HS-27A (cell line): ENCODE measurements around the gene PSME1.
"Not testable (repeated sequence)": the region's sequence is repeated elsewhere in the genome, so short reads cannot be mapped to it uniquely, and the experiment has no call there.

ENCODE experiments used
- DNase-seq: peaks from one replicate; pipeline ENCODE4 v3.0.0-alpha.2; 2012; ENCODE audit warnings: low read depth, missing footprints

PSME1 gene

DNA sequence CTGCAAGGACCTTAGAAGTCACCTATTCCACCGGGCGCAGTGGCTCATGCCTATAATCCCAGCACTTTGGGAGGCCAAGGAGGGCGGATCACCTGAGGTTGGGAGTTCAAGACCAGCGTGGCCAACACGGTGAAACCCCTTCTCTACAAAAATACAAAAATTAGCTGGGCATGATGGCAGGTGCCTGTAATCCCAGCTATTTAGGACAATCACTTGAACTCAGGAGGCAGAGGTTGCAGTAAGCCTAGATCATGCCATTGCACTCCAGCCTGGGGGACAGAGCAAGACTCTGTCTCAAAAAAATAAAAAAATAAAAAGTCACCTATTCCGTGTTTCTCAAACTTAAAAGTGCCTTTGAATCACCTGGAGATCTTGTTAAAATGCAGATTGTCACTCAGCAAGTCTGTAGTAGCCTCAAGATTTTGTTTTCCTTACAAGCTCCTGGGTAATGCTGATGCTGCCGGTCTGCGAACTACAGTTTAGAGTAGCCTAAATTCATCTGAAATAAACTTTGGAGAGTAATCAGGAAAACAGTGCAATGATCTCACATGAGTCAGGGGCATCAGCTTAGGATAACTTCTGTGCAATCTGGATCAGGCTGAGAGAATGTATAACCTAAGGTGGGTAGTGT is 30.3 kb upstream of the PSME1 start:
- DNase-seq = not testable (repeated sequence)

DNA sequence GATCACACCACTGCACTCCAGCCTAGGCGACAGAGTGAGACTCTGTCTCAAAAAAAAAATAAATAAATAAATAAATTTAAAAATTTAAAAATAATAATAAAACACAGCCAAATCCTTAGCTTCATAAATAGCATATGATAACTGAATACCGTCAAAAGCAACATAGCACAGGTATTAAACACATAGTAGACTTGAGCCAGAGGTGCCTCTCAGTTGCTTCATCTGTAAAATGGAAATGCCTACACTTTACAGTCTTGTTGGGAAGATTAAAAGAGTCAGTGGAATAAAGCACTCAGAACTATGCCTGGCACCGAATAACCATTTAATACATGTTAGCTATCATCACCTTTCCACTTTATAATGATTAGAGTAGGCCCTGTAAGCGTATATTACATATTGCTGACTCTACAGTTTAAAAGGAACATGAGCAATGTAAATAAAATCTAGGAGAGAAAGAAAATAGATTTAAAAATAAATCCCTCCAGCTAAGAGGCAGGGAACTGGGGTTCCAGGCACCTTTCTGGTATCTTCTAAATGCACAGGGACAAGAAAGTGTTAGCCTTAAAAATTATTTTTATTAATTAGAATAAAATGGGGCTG is 29.2 kb upstream of the PSME1 start:
- DNase-seq = no peak

DNA sequence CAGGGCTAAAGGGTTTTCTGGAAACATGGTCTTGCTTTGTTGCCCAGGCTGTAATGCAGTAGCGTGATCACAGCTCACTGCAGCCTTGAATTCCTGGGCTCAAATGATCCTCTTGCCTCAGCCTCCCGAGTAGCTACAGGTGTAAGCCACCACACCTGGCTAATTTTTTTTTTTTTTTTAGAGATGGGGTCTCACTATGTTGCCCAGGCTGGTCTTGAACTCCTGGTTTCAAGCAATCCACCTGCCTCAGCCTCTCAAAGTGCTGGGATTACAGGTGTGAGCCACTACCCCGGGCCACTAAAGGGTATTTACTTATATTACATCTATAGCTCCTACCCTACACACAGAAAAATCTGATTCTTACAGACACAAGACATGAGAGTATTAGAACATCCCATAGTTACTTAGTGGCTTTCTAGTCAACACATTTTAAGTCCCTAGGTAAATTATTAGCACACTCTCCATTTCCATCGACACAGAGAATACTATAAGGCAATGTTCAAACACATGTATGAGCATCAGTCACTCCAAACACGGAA is 27.6 kb upstream of the PSME1 start:
- no peak for DNase-seq

DNA sequence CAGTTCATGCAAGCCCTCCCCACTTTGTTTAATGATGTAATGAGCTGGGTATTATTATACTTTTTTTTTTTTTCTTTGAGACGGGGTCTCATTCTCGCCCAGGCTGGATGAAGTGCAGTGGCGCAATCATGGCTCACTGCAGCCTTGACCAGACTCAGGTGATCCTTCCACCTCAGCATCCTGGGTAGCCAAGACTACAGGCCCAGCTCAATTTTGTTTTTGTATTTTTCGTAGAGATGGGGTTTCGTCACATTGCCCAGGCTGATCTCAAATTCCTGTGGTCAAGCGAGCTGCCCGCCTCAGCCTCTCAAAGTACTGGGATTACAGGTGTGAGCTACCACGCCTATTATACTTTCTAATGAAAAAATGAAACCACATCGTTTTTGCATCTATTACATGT is 25.9 kb upstream of the PSME1 start:
- DNase-seq = no peak

DNA sequence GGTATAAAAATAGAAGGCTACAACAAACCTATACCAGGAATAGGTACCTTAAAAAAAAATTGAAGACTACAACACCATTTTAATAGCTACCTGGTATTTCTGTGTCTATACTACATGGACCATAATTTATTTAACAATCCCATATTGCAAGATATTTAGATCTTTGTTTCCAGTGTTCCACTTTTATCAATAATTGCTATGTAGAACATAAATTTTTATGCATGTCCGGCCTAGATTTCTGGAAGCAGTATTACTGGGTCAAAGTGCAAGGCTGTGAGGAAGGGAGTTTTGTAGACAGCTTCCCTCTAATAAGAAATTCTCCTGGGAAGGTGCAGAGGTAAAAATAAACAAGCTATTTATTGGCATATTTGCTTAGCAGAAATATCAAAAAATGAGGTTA is 25.5 kb upstream of the PSME1 start:
- DNase-seq = no peak

DNA sequence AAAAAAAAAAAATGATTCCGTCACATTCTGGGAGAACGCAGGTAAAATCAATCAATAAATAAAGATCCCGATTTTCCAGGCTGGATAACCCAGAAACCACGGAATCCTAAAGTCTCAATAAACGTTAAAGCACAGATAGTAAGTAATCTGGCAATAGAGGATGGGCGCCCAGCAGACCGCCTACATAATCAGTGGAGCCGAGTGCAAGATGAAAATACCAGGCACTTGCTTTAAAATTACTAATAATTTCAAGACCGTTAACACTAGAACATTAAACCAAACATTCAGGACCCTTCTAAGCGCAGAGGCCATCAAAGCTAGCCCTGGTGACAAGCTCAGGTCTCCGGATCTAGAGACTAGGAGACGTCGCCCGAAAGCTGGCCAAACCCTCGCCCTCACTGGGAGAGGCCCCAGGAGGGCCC is 22.6 kb upstream of the PSME1 start:
- DNase-seq = no peak

DNA sequence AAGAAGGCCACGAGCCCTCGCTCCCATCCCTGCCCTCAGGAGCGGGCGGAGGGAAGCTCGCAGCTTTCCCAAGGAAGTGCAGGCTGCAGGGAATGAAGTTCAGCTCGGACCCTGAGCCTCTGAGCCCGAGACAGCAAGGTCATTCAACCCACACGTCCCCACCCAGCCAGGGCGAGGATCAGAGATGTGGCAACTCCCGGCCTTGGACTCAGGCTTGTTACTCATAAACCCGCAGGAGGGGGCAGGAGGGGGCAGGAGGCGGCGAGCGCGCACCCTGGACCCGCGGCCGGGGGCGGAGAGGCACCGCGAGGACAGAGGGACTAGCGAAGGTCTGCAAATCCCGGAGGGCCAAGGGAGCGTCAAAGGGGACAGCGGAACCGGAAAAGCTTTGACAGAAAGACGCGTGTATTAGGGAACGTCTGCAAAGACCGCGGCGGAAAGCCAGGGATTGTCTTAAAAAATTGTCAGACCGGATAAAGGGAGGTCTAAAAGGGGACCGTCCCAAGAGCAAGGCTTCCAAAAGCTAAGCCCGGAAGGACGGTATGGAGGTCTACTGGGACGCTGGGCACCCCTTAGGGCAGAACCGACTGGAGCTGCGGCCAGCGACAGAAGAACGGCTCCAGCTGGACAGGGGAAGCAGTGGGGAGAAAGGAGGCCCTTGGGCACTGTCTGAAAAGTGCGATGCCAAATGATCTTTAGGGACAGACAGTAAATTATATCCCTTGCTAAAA is 22.0 kb upstream of the PSME1 start:
- DNase-seq = peak; percentile 92

DNA sequence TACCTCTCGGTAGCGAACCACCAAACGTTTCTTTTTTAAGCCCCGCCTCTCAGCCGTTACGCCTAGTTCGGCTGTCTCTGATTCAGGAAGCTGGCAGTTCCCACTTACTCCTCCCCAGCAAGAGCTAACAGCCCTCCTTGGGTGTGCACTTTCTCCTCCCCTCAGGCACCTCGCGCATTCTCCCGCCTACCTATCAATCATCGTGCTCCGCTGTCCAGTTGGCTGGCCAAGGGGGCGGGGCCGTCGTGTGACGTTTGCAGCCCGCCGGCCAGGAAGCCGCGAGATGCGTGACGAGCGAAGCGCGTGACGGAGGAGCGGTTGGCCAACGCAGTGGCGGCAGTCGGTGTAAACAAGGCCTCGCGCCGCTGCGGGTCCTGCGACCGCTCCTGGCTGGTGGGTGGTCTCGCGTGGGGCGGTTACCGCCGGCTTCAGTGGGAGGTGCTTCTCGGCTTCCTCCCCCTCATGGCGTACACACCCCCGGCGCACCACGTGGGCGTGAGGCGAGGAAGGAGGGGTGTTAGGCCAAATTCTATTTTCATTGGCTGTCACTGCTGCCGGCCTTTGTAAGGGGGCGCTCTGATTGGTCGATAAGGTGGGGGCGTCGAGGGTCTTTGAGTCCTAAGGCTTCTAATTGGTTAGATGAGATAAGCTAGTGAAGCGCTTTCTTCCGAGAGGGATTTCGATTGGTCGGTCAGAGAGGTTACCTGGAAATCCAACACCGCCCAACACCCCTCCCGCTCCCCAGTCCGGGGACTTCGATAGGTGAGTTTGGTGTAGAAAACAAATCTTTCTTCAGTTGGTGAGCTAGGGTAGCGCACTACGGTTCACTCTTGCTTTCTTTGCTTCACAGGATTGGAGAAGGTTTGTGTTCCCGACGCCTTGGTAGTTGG is 21.2 kb upstream of the PSME1 start, which contains the start of the genes DCAF11 and NRL:
DCAF11 (plus strand) TSS at position 246 of the 890 bp plus-strand sequence. CDS start 818 bp downstream, outside the sequence.
NRL (minus strand) TSS at position 418 of the 890 bp plus-strand sequence. CDS start 32,101 bp downstream, outside the sequence.
- DNase-seq = peak; percentile 99

DNA sequence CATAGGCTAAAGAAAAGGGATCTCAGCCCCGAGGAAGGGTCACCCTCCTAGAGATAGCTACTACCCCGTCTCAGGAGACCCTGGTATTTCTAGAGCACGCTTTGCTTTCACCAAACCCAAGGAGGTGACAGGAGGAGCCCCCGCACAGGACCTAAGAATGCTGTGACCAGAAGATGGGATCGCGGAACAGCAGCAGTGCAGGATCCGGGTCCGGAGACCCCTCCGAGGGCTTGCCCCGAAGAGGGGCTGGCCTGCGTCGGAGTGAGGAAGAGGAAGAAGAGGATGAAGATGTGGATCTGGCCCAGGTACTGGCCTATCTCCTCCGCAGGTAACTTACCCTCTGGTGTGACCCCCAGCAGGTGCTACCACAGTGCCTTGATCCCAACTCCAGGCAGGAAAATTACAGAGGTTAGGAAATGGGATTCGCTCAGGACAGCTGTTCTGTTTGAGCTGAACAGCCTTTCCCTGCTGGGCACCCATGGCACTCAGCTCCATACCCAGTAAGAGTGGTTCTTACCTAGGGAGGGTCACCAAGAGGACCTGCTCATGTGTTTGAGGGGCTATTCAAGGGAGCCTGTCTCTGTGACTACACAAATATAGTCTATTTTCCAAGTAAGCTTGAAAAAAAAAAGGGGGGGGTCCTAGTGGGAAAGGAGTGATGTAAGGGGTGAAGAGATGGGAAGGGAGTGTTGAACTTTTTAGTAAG is 20.4 kb upstream of the PSME1 start:
- DNase-seq = no peak

DNA sequence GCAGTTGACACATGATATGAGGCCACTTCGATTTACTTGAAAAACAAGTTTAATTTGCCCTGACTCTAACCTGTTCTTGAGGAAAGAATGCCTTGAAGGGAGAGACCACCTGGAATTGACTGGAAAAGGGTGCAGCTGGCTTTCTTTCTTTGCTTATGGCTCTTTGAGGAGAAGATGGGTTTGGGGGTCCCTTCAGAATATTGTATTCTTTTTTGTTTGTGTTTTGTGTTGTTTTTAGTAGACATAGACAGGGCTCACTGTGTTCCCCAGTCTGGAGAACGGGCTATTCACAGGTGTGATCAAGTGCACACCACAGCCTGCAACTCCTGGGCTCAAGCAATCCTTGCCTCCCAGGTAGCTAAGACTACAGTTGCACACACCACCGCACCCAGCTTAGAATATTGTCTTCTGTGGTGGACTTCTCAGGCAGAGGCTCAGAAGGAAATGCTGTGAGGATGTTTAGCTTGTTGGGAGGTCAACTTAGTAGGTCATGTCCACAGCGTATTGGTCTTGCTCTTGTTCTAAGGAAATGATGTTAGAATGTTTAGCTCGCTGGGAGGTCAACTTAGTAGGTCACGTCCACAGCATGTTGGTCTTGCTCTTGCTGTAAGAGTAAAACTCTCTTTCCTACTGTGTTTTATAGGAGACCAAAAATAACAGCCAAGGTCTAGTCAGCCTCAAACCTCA is 19.7 kb upstream of the PSME1 start:
- DNase-seq = no peak

DNA sequence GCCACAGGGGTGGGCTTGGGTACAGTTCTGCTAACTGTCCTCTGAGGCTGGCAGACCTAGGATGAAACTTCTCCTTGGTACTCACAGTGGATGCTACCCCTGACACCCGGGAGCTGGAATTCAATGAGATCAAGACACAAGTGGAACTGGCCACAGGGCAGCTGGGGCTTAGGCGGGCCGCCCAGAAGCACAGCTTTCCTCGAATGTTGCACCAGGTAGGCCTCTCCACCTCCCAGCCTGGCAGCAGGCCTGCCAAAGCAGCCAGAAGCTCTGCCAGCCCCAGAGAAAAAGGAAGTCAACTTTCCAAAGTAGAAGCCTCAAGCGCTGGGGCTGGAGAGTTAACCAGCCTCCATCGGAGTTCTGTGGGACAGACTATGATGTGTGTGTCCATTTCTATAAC is 18.8 kb upstream of the PSME1 start:
- DNase-seq = no peak

DNA sequence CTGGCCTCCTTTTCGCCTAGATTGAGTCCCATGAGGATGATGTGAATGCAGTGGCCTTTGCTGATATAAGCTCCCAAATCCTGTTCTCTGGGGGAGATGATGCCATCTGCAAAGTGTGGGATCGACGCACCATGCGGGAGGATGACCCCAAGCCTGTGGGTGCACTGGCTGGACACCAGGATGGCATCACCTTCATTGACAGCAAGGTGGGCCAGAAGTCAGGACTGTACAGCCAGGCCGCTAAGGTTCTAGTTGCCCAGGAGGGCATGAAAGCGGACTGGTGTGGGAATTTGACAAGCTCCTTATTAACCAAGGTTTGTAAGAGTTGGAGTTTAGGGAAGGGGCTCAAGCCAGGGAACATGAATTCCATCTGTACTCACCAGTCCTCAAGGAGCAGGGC is 16.3 kb upstream of the PSME1 start:
- no peak for DNase-seq

DNA sequence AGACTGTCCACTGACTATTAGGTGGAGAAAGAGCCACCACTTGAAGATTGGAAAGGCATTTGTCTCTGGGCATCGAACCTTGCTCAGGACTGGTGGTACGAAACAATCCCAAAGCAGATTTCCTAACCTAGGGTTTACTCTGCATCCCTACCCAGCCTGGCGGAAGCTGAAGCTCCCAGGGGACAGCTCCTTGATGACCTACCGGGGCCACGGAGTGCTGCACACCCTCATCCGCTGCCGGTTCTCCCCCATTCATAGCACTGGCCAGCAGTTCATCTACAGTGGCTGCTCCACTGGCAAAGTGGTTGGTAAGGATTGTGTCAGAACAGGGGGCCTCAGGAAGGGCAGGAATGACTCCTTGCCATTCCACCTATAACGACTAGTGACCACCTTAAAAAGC is 14.8 kb upstream of the PSME1 start:
- no peak for DNase-seq

DNA sequence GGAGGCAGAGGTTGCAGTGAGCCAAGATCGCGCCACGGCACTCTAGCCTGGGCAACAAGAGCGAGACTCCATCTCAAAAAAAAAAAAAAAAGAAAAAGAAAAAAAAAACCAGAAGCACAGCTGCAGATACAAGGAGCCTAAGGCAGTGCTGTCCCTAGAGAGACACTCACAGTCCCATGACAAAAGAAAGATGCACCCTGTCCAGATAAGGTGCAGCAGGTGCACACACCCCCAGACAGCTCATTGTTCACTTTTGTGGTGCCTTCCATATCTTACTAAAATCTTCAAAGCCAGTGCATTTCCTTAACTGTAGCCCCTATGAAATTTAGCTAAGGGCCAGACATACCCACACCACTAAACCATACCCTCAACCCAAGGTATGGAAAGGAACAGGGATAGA is 13.6 kb upstream of the PSME1 start:
- no peak for DNase-seq

DNA sequence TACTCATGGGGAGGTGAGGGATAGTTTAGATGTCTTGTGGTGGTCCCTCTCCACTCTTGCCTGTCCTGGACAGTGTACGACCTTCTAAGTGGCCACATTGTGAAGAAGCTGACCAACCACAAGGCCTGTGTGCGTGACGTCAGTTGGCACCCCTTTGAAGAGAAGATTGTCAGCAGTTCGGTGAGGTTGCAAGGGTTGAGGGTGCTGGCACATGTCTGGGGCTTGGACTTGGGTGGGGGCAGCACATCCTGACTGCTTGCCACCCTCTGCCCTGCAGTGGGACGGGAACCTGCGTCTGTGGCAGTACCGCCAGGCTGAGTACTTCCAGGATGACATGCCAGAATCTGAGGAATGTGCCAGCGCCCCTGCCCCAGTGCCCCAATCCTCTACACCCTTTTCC is 13.1 kb upstream of the PSME1 start:
- no peak for DNase-seq

DNA sequence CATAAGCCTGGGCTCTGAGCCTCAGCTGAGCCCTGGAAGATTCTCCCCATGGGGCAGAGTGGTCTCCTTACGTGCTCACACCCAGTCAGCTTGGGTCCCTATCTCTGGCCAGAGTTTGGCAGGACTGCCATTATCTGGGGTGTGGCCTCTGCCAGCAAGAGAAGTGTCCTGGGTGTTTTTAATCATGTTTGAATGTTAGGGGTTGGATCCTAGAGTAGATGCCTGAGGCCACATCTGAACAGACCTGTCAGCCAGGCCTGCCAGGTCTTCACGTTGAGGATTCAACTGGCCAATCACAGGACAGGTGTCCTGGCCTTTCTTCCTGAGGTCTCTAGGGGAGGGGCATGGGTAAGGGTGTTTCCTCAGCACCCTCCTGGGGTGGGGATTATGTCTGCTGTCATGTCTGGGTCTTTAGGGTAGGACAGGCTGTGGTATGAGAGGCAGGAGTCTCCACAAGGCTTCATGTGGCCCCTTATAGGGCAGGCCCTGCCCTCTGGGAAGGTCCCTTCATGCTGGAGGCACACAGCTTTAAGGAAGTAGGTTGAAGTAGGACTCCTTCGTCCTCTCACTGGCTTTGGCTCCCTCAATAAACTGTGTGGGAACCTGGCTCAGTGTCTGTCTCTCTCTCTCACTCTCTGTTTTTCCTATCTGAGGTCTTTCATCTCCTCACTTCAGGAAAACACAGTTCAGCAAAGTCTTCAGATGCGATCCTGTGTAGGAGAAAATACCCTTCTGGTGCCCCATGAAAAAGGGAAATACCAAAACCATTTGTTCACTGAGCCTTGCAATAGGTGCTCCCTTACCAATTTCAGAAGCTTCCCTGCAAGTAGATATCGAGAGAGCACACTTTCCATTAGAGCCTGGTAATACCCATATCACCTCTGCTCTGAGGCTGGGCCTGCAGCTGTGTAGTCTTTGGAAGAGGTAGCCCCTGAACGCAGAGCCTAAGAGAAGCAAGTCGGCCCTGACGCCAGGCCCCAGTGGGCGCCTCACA is 12.3 kb upstream of the PSME1 start:
- no peak for DNase-seq

DNA sequence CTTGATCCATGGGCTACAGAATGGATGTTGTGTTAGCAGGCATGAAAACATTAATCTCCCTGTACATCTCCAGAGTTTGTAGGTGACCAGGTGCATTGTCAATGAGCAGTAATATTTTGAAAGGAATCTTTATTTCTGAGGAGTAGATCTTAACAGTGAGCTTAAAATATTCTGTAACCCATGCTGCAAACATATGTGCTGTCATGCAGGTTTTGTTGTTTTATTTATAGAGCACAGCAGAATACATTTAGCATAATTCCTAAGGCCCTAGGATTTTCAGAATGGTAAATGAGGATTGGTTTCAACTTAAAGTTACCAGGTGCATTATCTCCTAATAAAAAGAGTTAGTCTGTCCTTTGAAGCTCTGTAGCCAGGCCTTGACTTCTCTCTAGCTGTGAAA is 9.1 kb upstream of the PSME1 start:
- no peak for DNase-seq

DNA sequence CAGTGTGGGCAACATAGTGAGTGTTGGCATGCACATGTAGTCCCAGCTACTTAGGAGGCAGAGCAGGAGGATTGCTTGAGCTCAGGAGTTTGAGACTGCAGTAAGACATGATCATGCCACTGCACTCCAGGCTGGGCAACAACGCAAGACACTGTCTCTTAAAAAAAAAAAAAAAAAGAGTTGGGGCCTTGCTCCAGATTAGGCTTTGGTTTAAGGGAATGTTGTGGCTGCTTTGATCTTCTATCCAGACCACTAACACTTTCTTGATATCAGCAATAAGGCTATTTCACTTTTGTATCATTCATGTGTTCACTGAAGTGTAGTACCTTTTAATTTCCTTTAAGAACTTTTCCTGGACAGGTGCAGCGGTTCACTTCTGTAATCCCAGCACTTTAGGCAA is 8.3 kb upstream of the PSME1 start:
- no peak for DNase-seq

DNA sequence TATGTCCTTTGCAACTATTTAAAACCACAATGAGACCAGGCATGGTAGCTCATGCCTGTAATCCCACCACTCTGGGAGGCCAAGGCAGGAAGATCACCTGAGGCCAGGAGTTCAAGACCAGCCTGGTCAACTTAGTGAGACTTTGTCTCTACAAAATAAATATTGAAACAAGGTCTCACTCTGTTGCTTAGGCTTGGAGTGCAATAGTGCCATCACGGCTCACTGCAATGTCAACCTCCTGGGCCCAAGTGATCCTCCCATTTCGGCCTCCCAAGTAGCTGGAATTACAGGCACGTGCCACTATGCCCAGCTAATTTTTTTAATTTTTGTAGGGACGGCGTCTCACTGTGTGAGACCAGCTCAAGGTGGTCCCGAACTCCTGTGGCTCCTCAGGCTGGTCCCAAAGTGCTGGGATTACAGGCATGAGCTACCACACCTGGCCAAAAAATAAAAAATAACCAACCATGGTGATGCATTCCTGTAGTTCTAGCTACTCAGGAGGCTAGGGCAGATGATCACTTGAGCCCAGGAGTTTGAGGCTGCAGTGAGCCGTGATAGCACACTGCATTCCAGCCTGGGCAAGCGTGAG is 6.5 kb upstream of the PSME1 start:
- no peak for DNase-seq
